ENCODE measurements around the gene EIF4G1. TPM values are rescaled to one million over a fixed set of nuclear protein-coding genes. Genes with fewer than 3 reads are reported as not detected.
A peak's percentile ranks its signal among the peaks of the same experiment; 100 is the strongest.

EIF4G1 gene
- total RNA-seq, 1 experiment from 2014 or later, result 496 TPM

DNA sequence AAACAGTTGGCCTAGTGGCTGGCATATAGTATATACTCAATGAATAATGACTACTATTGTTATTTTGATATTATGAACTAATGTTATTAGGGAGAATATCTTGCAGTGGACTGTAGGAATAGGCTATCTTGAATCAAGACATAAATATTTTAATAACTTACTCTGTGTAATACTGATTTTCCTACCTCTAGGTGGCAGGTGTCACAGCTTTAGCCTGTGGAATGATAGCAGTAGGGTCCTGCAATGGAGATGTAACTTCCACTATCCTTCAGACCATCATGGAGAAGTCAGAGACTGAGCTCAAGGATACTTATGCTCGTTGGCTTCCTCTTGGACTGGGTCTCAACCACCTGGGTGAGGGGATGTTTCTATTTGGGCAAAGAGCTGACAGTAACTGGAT lies 8.8 kb upstream of the EIF4G1 start:
- DNase-seq (ENCODE audit: low read depth, low spot score) (no peak), ATAC-seq (peak; percentile 83)
- Histone ChIP-seq H3K27me3 (ENCODE audit: insufficient read depth, low read length) (no peaks in the 10 kb centered on the region), H3K4me2 (ENCODE audit: low read length) (no peak overlapping the region), H3K4me3 (replicated peaks in 1 of 2; ENCODE audit: low read depth in 1 of 2, low read length in 2 of 2) (no peak overlapping the region), H3K4me1 (ENCODE audit: control insufficient read depth in 1 of 2, insufficient read depth in 2 of 2, low read length in 2 of 2) (no peaks in the 10 kb centered on the region), H3K36me3 (ENCODE audit: control insufficient read depth in 1 of 2, insufficient read depth in 2 of 2, low read length in 2 of 2) (peaks cover 63 to 71% of the 10 kb centered on the region in 2 experiments), H3K79me2 (ENCODE audit: insufficient read depth, low read length) (peaks cover 40% of the 10 kb centered on the region), H3K9me3 (ENCODE audit: control insufficient read depth in 1 of 2, insufficient read depth in 1 of 2, low read depth in 1 of 2, low read length in 2 of 2) (no peaks in the 10 kb centered on the region), H4K20me1 (ENCODE audit: insufficient read depth) (no peaks in the 10 kb centered on the region), H2AFZ (ENCODE audit: low read depth, low read length, poor library complexity, severe bottlenecking) (no peak overlapping the region), H3K27ac (ENCODE audit: low read depth, low read length) (no peak overlapping the region), H3K9me2 (ENCODE audit: insufficient read depth) (no peaks in the 10 kb centered on the region), H3K9ac (ENCODE audit: low read length) (no peak overlapping the region)
- intact Hi-C loops (cut with micrococcal nuclease), result no loop called here
- TF ChIP-seq FOSL1 (IDR thresholded peaks at IDR 0.05; ENCODE audit: low read depth) (no peak), RAD21 (IDR thresholded peaks at IDR 0.05; ENCODE audit: low read depth) (peak; percentile 56), CBX3 (IDR thresholded peaks at IDR 0.05; ENCODE audit: low read depth) (no peak), SRF (IDR thresholded peaks at IDR 0.05; ENCODE audit: low read depth) (no peak), EZH2phosphoT487 (IDR thresholded peaks at IDR 0.05; ENCODE audit: borderline replicate concordance) (no peak), POLR2AphosphoS5 (IDR thresholded peaks at IDR 0.05; ENCODE audit: low read depth, low read length) (no peak), SP1 (IDR thresholded peaks at IDR 0.05; ENCODE audit: low read depth) (no peak), ZFX (IDR thresholded peaks at IDR 0.05) (no peak), POLR2A (IDR thresholded peaks at IDR 0.05; ENCODE audit: borderline replicate concordance, extremely low read depth, insufficient read depth, insufficient read length) (no peak), EZH2 (IDR thresholded peaks at IDR 0.05) (no peak), SIN3A (IDR thresholded peaks at IDR 0.05; ENCODE audit: low read depth) (no peak), TCF7L2 (IDR thresholded peaks at IDR 0.05; ENCODE audit: borderline replicate concordance, extremely low read depth, insufficient read depth, insufficient read length) (no peak)
- TF ChIP-seq, protein P1, sequence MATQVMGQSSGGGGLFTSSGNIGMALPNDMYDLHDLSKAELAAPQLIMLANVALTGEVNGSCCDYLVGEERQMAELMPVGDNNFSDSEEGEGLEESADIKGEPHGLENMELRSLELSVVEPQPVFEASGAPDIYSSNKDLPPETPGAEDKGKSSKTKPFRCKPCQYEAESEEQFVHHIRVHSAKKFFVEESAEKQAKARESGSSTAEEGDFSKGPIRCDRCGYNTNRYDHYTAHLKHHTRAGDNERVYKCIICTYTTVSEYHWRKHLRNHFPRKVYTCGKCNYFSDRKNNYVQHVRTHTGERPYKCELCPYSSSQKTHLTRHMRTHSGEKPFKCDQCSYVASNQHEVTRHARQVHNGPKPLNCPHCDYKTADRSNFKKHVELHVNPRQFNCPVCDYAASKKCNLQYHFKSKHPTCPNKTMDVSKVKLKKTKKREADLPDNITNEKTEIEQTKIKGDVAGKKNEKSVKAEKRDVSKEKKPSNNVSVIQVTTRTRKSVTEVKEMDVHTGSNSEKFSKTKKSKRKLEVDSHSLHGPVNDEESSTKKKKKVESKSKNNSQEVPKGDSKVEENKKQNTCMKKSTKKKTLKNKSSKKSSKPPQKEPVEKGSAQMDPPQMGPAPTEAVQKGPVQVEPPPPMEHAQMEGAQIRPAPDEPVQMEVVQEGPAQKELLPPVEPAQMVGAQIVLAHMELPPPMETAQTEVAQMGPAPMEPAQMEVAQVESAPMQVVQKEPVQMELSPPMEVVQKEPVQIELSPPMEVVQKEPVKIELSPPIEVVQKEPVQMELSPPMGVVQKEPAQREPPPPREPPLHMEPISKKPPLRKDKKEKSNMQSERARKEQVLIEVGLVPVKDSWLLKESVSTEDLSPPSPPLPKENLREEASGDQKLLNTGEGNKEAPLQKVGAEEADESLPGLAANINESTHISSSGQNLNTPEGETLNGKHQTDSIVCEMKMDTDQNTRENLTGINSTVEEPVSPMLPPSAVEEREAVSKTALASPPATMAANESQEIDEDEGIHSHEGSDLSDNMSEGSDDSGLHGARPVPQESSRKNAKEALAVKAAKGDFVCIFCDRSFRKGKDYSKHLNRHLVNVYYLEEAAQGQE (IDR thresholded peaks at IDR 0.05; ENCODE audit: low read depth), result no peak
- TF ChIP-seq, protein P2, sequence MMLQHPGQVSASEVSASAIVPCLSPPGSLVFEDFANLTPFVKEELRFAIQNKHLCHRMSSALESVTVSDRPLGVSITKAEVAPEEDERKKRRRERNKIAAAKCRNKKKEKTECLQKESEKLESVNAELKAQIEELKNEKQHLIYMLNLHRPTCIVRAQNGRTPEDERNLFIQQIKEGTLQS (IDR thresholded peaks at IDR 0.05), result no peak
- TF ChIP-seq, protein P3, sequence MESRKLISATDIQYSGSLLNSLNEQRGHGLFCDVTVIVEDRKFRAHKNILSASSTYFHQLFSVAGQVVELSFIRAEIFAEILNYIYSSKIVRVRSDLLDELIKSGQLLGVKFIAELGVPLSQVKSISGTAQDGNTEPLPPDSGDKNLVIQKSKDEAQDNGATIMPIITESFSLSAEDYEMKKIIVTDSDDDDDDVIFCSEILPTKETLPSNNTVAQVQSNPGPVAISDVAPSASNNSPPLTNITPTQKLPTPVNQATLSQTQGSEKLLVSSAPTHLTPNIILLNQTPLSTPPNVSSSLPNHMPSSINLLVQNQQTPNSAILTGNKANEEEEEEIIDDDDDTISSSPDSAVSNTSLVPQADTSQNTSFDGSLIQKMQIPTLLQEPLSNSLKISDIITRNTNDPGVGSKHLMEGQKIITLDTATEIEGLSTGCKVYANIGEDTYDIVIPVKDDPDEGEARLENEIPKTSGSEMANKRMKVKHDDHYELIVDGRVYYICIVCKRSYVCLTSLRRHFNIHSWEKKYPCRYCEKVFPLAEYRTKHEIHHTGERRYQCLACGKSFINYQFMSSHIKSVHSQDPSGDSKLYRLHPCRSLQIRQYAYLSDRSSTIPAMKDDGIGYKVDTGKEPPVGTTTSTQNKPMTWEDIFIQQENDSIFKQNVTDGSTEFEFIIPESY (IDR thresholded peaks at IDR 0.05; ENCODE audit: extremely low read depth, insufficient replicate concordance, low read length), result no peak
- TF ChIP-seq, protein P4, sequence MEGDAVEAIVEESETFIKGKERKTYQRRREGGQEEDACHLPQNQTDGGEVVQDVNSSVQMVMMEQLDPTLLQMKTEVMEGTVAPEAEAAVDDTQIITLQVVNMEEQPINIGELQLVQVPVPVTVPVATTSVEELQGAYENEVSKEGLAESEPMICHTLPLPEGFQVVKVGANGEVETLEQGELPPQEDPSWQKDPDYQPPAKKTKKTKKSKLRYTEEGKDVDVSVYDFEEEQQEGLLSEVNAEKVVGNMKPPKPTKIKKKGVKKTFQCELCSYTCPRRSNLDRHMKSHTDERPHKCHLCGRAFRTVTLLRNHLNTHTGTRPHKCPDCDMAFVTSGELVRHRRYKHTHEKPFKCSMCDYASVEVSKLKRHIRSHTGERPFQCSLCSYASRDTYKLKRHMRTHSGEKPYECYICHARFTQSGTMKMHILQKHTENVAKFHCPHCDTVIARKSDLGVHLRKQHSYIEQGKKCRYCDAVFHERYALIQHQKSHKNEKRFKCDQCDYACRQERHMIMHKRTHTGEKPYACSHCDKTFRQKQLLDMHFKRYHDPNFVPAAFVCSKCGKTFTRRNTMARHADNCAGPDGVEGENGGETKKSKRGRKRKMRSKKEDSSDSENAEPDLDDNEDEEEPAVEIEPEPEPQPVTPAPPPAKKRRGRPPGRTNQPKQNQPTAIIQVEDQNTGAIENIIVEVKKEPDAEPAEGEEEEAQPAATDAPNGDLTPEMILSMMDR (IDR thresholded peaks at IDR 0.05 in 2 of 3, conservative IDR thresholded peaks at IDR 0.05 in 1 of 3; ENCODE audit: borderline replicate concordance in 1 of 3, insufficient read depth in 1 of 3, low read depth in 2 of 3, low read length in 2 of 3), result peak; percentile 39 to 53 (median 49); a peak in 5 of 6 replicates
- TF ChIP-seq, protein P5, sequence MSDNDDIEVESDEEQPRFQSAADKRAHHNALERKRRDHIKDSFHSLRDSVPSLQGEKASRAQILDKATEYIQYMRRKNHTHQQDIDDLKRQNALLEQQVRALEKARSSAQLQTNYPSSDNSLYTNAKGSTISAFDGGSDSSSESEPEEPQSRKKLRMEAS (IDR thresholded peaks at IDR 0.05), result no peak
- CTCF ChIA-PET, result no interaction called here
- BruUV-seq (replicated peaks), result no TSS peak
- RAD21 ChIA-PET (ENCODE audit: low non-redundant PET in 1 of 2, low total read pairs in 2 of 2, uncharacterized antibody in 2 of 2, unreplicated experiment in 2 of 2), result interaction anchor here in 1 of 2 experiments (0.7 kb wide), 1 partner anchor 102 kb away, joined by 6 read pairs; no protein-coding TSS in a partner anchor
- POLR2A ChIA-PET, result no interaction called here

All from HCT116 (cell line).